Adrenal gland (tissue), 12 donors: Measurements from ENCODE around the gene WNK4. TPM values are rescaled to one million over a fixed set of nuclear protein-coding genes. Genes with fewer than 3 reads are reported as not detected.

Experiments
- DNase-seq, 7 donors: peaks; one replicate each; pipeline ENCODE4 v3.0.0-alpha.2; 2019 to 2020
- H3K27ac ChIP-seq, 5 donors: fragments of 200-600 bp; sonication (generic) in 4 of 5; 1 replicate in 3 of 5; 2 replicates in 2 of 5; pipeline versions ENCODE4 v1.5.1 to v1.8.0; 2016 to 2020; ENCODE audit warnings: mild to moderate bottlenecking in 1 of 5
- H3K27me3 ChIP-seq: fragments of 200-600 bp; 2 replicates; pipeline ENCODE4 v1.8.0; 2021
- H3K36me3 ChIP-seq, 2 donors: fragments of 200-600 bp; replicated peaks in 1 of 2; 1 replicate in 1 of 2; 2 replicates in 1 of 2; pipeline versions ENCODE4 v1.5.1 to v1.8.0; 2018 to 2022
- H3K4me1 ChIP-seq, 2 donors: fragments of 200-600 bp; replicated peaks in 1 of 2; 1 replicate in 1 of 2; 2 replicates in 1 of 2; pipeline versions ENCODE4 v1.5.1 to v1.8.0; 2018 to 2021
- H3K4me3 ChIP-seq, 4 donors: fragments of 200-600 bp; sonication (generic) in 3 of 4; one replicate each; pipeline ENCODE4 v1.5.1; 2016 to 2018
- H3K9me3 ChIP-seq, 3 donors: fragments of 200-600 bp; sonication (generic) in 1 of 3; replicated peaks in 1 of 3; 1 replicate in 2 of 3; 2 replicates in 1 of 3; pipeline versions ENCODE4 v1.5.1 to v1.8.0; 2016 to 2021
- CTCF ChIP-seq, 6 experiments: fragments of 450-650 bp in 4 of 6; fragments of 200-600 bp in 2 of 6; sonication (generic) in 1 of 6; IDR thresholded peaks; 1 replicate in 5 of 6; 2 replicates in 1 of 6; pipeline versions ENCODE4 v1.5.1 to v1.8.0; 2016 to 2021; ENCODE audit warnings: antibody characterized with exemption in 6 of 6, mild to moderate bottlenecking in 2 of 6, moderate library complexity in 1 of 6
- POLR2A ChIP-seq, 2 donors: fragments of 450-650 bp; IDR thresholded peaks; one replicate each; pipeline ENCODE4 v1.6.1; 2017; ENCODE audit warnings: antibody characterized with exemption in 2 of 2, mild to moderate bottlenecking in 2 of 2, moderate library complexity in 1 of 2
- WGBS, 4 donors: extraction: QIAGEN DNeasy Blood & Tissue Kit in 2 of 4; methylation state at CpG; one replicate each; pipeline versions ENCODE4 v1.1.5 to v1.1.7; 2013 to 2017; 5-methylcytosine and 5-hydroxymethylcytosine counted together
- intact Hi-C, 2 donors: fragments of 100-400 bp; cut with DNase I; formaldehyde crosslinking; loops; one replicate each; pipeline versions ENCODE4 v1.14.1 to v1.15.0; 2022 to 2023
- microRNA-seq, 3 donors: library from miRNA; unstranded; fragments of <30 nt; microRNA quantifications; one replicate each; pipeline ENCODE4, GENCODE V29; 2017 to 2020
- polyA plus RNA-seq, 3 donors: library from polyadenylated mRNA; stranded (reverse); fragments of 200-250 nt in 2 of 3; fragments of 350-450 nt in 1 of 3; fragmentation: Illumina TruSeq in 1 of 3; extraction: RNeasy Lipid Tissue Mini Kit (QIAGEN cat#74804) in 1 of 3; gene quantifications; one replicate each; pipeline ENCODE4 v1.2.3, GENCODE V29; 2013 to 2014
- small RNA-seq, 2 donors: library from RNA; depleted of rRNA; stranded (forward); fragments of <200 nt; gene quantifications; one replicate each; pipeline ENCODE3, GENCODE V24; 2016
- total RNA-seq, 9 donors: library from RNA; depleted of rRNA in 4 of 9; stranded (reverse); fragments of >200 nt in 4 of 9; fragments of 120-200 nt in 1 of 9; fragmentation: NEBNext Ultra II Directional in 1 of 9; extraction: Animal tissue kit (Norgen Biotek cat#: 25700) in 1 of 9; gene quantifications; one replicate each; pipeline versions ENCODE4 v1.1.0 to v1.2.4, GENCODE V29; 2013 to 2023
- donor health status: healthy with polysubstance abuse.
- donor health status: Bipolar disorder and iron deficiency.
- donor health status: DM: yes; HTN: yes; CAD: no.
- donor health status: DM: no; HTN: no; CAD: no.
- donor health status: DM: no; HTN: no; CAD: no.
- donor health status: DM: yes; HTN: yes; CAD: no.

The WNK4 gene
- total and polyA plus RNA-seq, 12 donors: 0.05 to 0.46 (median 0.18) TPM; not detected in 5

- 90 to 94% (median 92%) methylated on average over 4 to 24 of the region's 24 CpGs for WGBS, 4 donors
- Histone ChIP-seq H3K4me3 (no peak overlapping the region), H3K36me3 (peaks cover 0 to 45% of the 10 kb centered on the region in 2 donors), H3K9me3 (no peaks in the 10 kb centered on the region), H3K4me1 (peaks cover 0 to 27% of the 10 kb centered on the region in 2 donors), H3K27ac (peak overlapping the region in 1 of 5 donors; percentile 80), H3K27me3 (no peaks in the 10 kb centered on the region)
- intact Hi-C loops: loop anchor here (5.0 to 10.0 kb wide), 2 partner anchors 92 to 150 kb away; partner anchors contain the start of gene RPL27 (in 1 of the 2)
- peak in 1 of 7 donors; percentile 51 for DNase-seq
- TF ChIP-seq CTCF (IDR thresholded peaks at IDR 0.05): no peak
- no peak for TF ChIP-seq POLR2A (IDR thresholded peaks at IDR 0.05)
These were observed 64.5 kb downstream of the WNK4 start for GRCh38 chr17:42844761-42845555.

GRCh38 chr17:42845556-42845917 is 65.1 kb downstream of the WNK4 start:
- no peak for TF ChIP-seq POLR2A (IDR thresholded peaks at IDR 0.05)
- TF ChIP-seq CTCF (IDR thresholded peaks at IDR 0.05): no peak
- H3K36me3 ChIP-seq: peaks cover 0 to 39% of the 10 kb centered on the region in 2 donors
- no peaks in the 10 kb centered on the region for H3K27me3 ChIP-seq
- 88 to 95% (median 90%) methylated on average over 4 to 12 of the region's 12 CpGs for WGBS, 4 donors
- no peaks in the 10 kb centered on the region for H3K9me3 ChIP-seq
- no peak overlapping the region for H3K4me3 ChIP-seq
- intact Hi-C loops: loop anchor here in 1 of 2 donors (5.0 to 10.0 kb wide), 2 partner anchors 92 to 149 kb away; partner anchors contain the start of gene RPL27
- H3K27ac ChIP-seq: peak overlapping the region in 1 of 5 donors; percentile 80
- DNase-seq: peak in 2 of 7 donors; percentile 13 to 44
- H3K4me1 ChIP-seq: peaks cover 5 to 30% of the 10 kb centered on the region in 2 donors

- Histone ChIP-seq H3K4me1 (peaks cover 9 to 34% of the 10 kb centered on the region in 2 donors), H3K4me3 (no peak overlapping the region), H3K9me3 (no peaks in the 10 kb centered on the region), H3K27ac (peak overlapping the region in 2 of 5 donors; percentile 55 to 80), H3K27me3 (no peaks in the 10 kb centered on the region), H3K36me3 (peaks cover 0 to 34% of the 10 kb centered on the region in 2 donors)
- TF ChIP-seq POLR2A (IDR thresholded peaks at IDR 0.05): no peak
- no peak for TF ChIP-seq CTCF (IDR thresholded peaks at IDR 0.05)
- intact Hi-C loops: loop anchor here in 1 of 2 donors (5.0 to 10.0 kb wide), 2 partner anchors 91 to 149 kb away; partner anchors contain the start of gene RPL27
- WGBS, 4 donors: 77 to 82% (median 78%) methylated on average over 6 to 7 of the region's 7 CpGs
- DNase-seq: peak in 2 of 7 donors; percentile 19 to 49
These were observed 65.6 kb downstream of the WNK4 start for GRCh38 chr17:42845918-42846593.

Small RNAs within 50 kb of the gene (microRNA-seq; reads per million reads assigned to microRNA genes)
- 0 to 0.38 (median 0.28) reads per million in 3 donors for gene MIR6781

Small RNAs within 50 kb of the gene (small RNA-seq; reads per million reads assigned to genes)
- gene HMGN2P15: 0 reads per million in 2 donors
- 0 reads per million in 2 donors for gene MIR6781

Other genes starting within 250 kb of the WNK4 start
- 100 to 1,000 TPM in 1 of 9 donors, 10 to 100 TPM in 8; 32.9 to 115 (median 64.3) TPM for gene NAGLU, start 244.4 kb upstream of the WNK4 start, total RNA-seq
- 10 to 100 TPM; 12.4 to 47.4 (median 39.5) TPM for gene NAGLU, start 244.4 kb upstream of the WNK4 start, polyA plus RNA-seq
- gene HSD17B1, start 227.7 kb upstream of the WNK4 start, total RNA-seq: 1 to 10 TPM in 8 of 9 donors, under 1 TPM in 1; 0.60 to 3.0 (median 1.9) TPM
- 1 to 10 TPM in 2 of 3 donors, under 1 TPM in 1; 0.22 to 7.6 (median 3.6) TPM for gene HSD17B1, start 227.7 kb upstream of the WNK4 start, polyA plus RNA-seq
- gene COASY, start 218.5 kb upstream of the WNK4 start, total RNA-seq: 100 to 1,000 TPM in 4 of 9 donors, 10 to 100 TPM in 5; 46.8 to 148 (median 67.8) TPM
- 100 to 1,000 TPM in 2 of 3 donors, 10 to 100 TPM in 1; 65.5 to 192 (median 130) TPM for gene COASY, start 218.5 kb upstream of the WNK4 start, polyA plus RNA-seq
- gene MLX, start 213.5 kb upstream of the WNK4 start, total RNA-seq: 10 to 100 TPM; 34.2 to 58.8 (median 47.0) TPM
- 10 to 100 TPM; 46.0 to 95.0 (median 52.6) TPM for gene MLX, start 213.5 kb upstream of the WNK4 start, polyA plus RNA-seq
- 1 to 10 TPM in 8 of 9 donors, not detected in 1; 1.2 to 7.7 (median 1.9) TPM for gene PSMC3IP, start 202.9 kb upstream of the WNK4 start, total RNA-seq
- gene PSMC3IP, start 202.9 kb upstream of the WNK4 start, polyA plus RNA-seq: 1 to 10 TPM; 3.1 to 3.9 (median 3.5) TPM
- 100 to 1,000 TPM in 1 of 9 donors, 10 to 100 TPM in 8; 57.6 to 167 (median 81.6) TPM for gene RETREG3, start 171.2 kb upstream of the WNK4 start, total RNA-seq
- 10 to 100 TPM; 27.1 to 30.6 (median 28.2) TPM for gene RETREG3, start 171.2 kb upstream of the WNK4 start, polyA plus RNA-seq
- gene TUBG1, start 170.9 kb upstream of the WNK4 start, total RNA-seq: 10 to 100 TPM; 22.9 to 90.0 (median 39.2) TPM
- 10 to 100 TPM; 30.5 to 70.3 (median 40.3) TPM for gene TUBG1, start 170.9 kb upstream of the WNK4 start, polyA plus RNA-seq
- gene TUBG2, start 121.3 kb upstream of the WNK4 start, total RNA-seq: 10 to 100 TPM; 14.5 to 63.9 (median 43.7) TPM
- gene TUBG2, start 121.3 kb upstream of the WNK4 start, polyA plus RNA-seq: 10 to 100 TPM; 19.3 to 65.1 (median 49.6) TPM
- gene PLEKHH3, start 103.6 kb upstream of the WNK4 start, total RNA-seq: 10 to 100 TPM in 8 of 9 donors, 1 to 10 TPM in 1; 7.8 to 63.7 (median 45.3) TPM
- 10 to 100 TPM in 2 of 3 donors, 1 to 10 TPM in 1; 1.8 to 73.2 (median 49.6) TPM for gene PLEKHH3, start 103.6 kb upstream of the WNK4 start, polyA plus RNA-seq
- 1 to 10 TPM in 6 of 9 donors, under 1 TPM in 3; 0.39 to 7.9 (median 3.3) TPM for gene CCR10, start 98.8 kb upstream of the WNK4 start, total RNA-seq
- gene CCR10, start 98.8 kb upstream of the WNK4 start, polyA plus RNA-seq: 1 to 10 TPM in 2 of 3 donors, under 1 TPM in 1; 0.31 to 3.6 (median 1.7) TPM
- gene CNTNAP1, start 98.1 kb upstream of the WNK4 start, total RNA-seq: 10 to 100 TPM in 2 of 9 donors, 1 to 10 TPM in 7; 1.8 to 31.9 (median 4.0) TPM
- gene CNTNAP1, start 98.1 kb upstream of the WNK4 start, polyA plus RNA-seq: 10 to 100 TPM in 1 of 3 donors, 1 to 10 TPM in 2; 1.6 to 12.5 (median 5.7) TPM
- gene EZH1, start 35.6 kb upstream of the WNK4 start, total RNA-seq: 10 to 100 TPM; 17.6 to 49.1 (median 35.3) TPM
- 10 to 100 TPM; 23.6 to 29.4 (median 23.8) TPM for gene EZH1, start 35.6 kb upstream of the WNK4 start, polyA plus RNA-seq
- gene RAMP2, start 19.4 kb upstream of the WNK4 start, total RNA-seq: 10 to 100 TPM in 7 of 9 donors, 1 to 10 TPM in 2; 4.6 to 35.4 (median 16.1) TPM
- gene RAMP2, start 19.4 kb upstream of the WNK4 start, polyA plus RNA-seq: 10 to 100 TPM; 23.1 to 67.5 (median 37.9) TPM
- 100 to 1,000 TPM in 1 of 9 donors, 10 to 100 TPM in 8; 43.2 to 135 (median 52.6) TPM for gene VPS25, start 7.2 kb upstream of the WNK4 start, total RNA-seq
- 10 to 100 TPM; 25.7 to 63.4 (median 37.0) TPM for gene VPS25, start 7.2 kb upstream of the WNK4 start, polyA plus RNA-seq
- 100 to 1,000 TPM in 3 of 9 donors, 10 to 100 TPM in 6; 65.3 to 231 (median 84.8) TPM for gene COA3, start 18.1 kb downstream of the WNK4 start, total RNA-seq
- gene COA3, start 18.1 kb downstream of the WNK4 start, polyA plus RNA-seq: 10 to 100 TPM; 55.6 to 98.2 (median 91.1) TPM
- 1 to 10 TPM in 2 of 9 donors, under 1 TPM in 2, not detected in 5; 0.28 to 8.2 (median 0.96) TPM for gene CNTD1, start 18.3 kb downstream of the WNK4 start, total RNA-seq
- under 1 TPM; 0.24 to 0.32 (median 0.27) TPM for gene CNTD1, start 18.3 kb downstream of the WNK4 start, polyA plus RNA-seq
- 100 to 1,000 TPM in 5 of 9 donors, 10 to 100 TPM in 4; 70.1 to 235 (median 104) TPM for gene BECN1, start 43.7 kb downstream of the WNK4 start, total RNA-seq
- 10 to 100 TPM; 27.0 to 76.6 (median 33.1) TPM for gene BECN1, start 43.7 kb downstream of the WNK4 start, polyA plus RNA-seq
- 100 to 1,000 TPM in 3 of 9 donors, 10 to 100 TPM in 6; 45.8 to 136 (median 85.1) TPM for gene PSME3, start 52.8 kb downstream of the WNK4 start, total RNA-seq
- gene PSME3, start 52.8 kb downstream of the WNK4 start, polyA plus RNA-seq: 100 to 1,000 TPM in 1 of 3 donors, 10 to 100 TPM in 2; 18.5 to 149 (median 25.4) TPM
- gene AOC2, start 64.0 kb downstream of the WNK4 start, total RNA-seq: 1 to 10 TPM in 6 of 9 donors, under 1 TPM in 3; 0.60 to 2.2 (median 1.4) TPM
- 1 to 10 TPM in 2 of 3 donors, under 1 TPM in 1; 0.95 to 1.6 (median 1.4) TPM for gene AOC2, start 64.0 kb downstream of the WNK4 start, polyA plus RNA-seq
- 100 to 1,000 TPM in 2 of 9 donors, 10 to 100 TPM in 7; 21.6 to 133 (median 83.7) TPM for gene AOC3, start 70.6 kb downstream of the WNK4 start, total RNA-seq
- gene AOC3, start 70.6 kb downstream of the WNK4 start, polyA plus RNA-seq: 10 to 100 TPM; 32.4 to 63.9 (median 59.7) TPM
- gene G6PC1, start 120.2 kb downstream of the WNK4 start, total RNA-seq: under 1 TPM in 3 of 9 donors, not detected in 6; 0.11 to 0.18 (median 0.18) TPM
- gene G6PC1, start 120.2 kb downstream of the WNK4 start, polyA plus RNA-seq: under 1 TPM in 1 of 3 donors, not detected in 2; 0.09 TPM
- gene AARSD1, start 183.8 kb downstream of the WNK4 start, total RNA-seq: 10 to 100 TPM; 16.4 to 60.7 (median 35.1) TPM
- 100 to 1,000 TPM in 2 of 3 donors, 10 to 100 TPM in 1; 49.0 to 206 (median 121) TPM for gene AARSD1, start 183.8 kb downstream of the WNK4 start, polyA plus RNA-seq
- gene PTGES3L, start 199.5 kb downstream of the WNK4 start, total RNA-seq: under 1 TPM in 3 of 9 donors, not detected in 6; 0.18 to 0.67 (median 0.28) TPM
- gene PTGES3L, start 199.5 kb downstream of the WNK4 start, polyA plus RNA-seq: under 1 TPM; 0.61 to 0.72 (median 0.62) TPM
- gene RUNDC1, start 200.0 kb downstream of the WNK4 start, total RNA-seq: 10 to 100 TPM; 14.3 to 29.7 (median 17.4) TPM
- gene RUNDC1, start 200.0 kb downstream of the WNK4 start, polyA plus RNA-seq: 10 to 100 TPM in 2 of 3 donors, 1 to 10 TPM in 1; 7.6 to 20.6 (median 10.3) TPM
- gene RPL27, start 217.8 kb downstream of the WNK4 start, total RNA-seq: 1,000 to 10,000 TPM in 3 of 9 donors, 100 to 1,000 TPM in 6; 356 to 1,636 (median 929) TPM
- 1,000 to 10,000 TPM; 1,877 to 2,291 (median 1,931) TPM for gene RPL27, start 217.8 kb downstream of the WNK4 start, polyA plus RNA-seq
- 10 to 100 TPM; 38.4 to 72.9 (median 60.3) TPM for gene IFI35, start 226.2 kb downstream of the WNK4 start, total RNA-seq
- gene IFI35, start 226.2 kb downstream of the WNK4 start, polyA plus RNA-seq: 10 to 100 TPM; 44.1 to 91.4 (median 68.1) TPM
- gene VAT1, start 241.8 kb downstream of the WNK4 start, total RNA-seq: 100 to 1,000 TPM; 280 to 744 (median 463) TPM
- gene VAT1, start 241.8 kb downstream of the WNK4 start, polyA plus RNA-seq: 100 to 1,000 TPM; 177 to 311 (median 269) TPM
- 1 to 10 TPM; 1.3 to 8.2 (median 4.0) TPM for gene RND2, start 244.6 kb downstream of the WNK4 start, total RNA-seq
- gene RND2, start 244.6 kb downstream of the WNK4 start, polyA plus RNA-seq: 1 to 10 TPM; 2.4 to 6.3 (median 3.1) TPM